Inflammatory macrophage treated with lipopolysaccharide for 1 hour (primary cell): Measurements from ENCODE around the gene AP4B1.
A peak's percentile ranks its signal among the peaks of the same experiment; 100 is the strongest.

Experiments
- DNase-seq, 2 donors: peaks; one replicate each; pipeline ENCODE4 v3.0.0-alpha.2; 2020 to 2022

Gene AP4B1

DNA sequence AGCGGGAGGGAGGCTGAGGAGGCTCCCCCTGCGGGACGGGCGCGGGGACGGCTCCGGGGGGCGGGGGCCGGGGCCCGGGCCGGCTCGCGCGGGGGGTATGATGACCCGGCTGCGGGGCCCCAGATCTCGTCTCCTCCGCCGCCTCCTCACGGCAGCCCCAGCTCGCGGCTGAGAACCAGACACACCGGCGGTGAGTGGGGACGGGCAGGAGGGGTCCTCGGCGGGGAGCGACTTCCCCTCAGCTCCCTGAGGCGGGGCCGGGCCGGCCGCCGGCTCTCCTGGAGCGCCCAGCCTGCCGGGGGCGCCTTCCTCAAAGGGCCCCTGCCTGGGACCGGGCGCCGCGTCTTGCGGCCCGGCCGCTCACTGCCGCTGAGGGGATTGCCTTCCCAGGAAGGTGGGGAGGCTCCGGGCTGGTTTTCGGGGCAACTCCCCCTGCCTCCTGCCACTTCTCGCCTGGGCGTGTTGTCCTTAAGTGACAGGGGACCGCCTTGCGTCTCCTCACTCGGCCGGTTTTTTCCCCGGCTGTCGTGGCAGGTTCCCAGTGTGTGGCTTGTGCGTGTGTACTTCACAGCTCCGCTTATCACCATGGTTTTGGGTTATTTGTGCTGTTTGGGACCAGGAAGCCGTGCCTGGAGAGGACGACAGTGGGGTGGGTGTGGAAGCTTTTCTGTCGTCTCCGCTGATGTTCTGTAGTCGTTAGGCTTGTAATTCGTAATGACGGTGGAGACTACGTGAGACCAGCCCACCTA, 25.3 kb upstream of the AP4B1 start:
- peak; percentile 42 to 57 for DNase-seq

DNA sequence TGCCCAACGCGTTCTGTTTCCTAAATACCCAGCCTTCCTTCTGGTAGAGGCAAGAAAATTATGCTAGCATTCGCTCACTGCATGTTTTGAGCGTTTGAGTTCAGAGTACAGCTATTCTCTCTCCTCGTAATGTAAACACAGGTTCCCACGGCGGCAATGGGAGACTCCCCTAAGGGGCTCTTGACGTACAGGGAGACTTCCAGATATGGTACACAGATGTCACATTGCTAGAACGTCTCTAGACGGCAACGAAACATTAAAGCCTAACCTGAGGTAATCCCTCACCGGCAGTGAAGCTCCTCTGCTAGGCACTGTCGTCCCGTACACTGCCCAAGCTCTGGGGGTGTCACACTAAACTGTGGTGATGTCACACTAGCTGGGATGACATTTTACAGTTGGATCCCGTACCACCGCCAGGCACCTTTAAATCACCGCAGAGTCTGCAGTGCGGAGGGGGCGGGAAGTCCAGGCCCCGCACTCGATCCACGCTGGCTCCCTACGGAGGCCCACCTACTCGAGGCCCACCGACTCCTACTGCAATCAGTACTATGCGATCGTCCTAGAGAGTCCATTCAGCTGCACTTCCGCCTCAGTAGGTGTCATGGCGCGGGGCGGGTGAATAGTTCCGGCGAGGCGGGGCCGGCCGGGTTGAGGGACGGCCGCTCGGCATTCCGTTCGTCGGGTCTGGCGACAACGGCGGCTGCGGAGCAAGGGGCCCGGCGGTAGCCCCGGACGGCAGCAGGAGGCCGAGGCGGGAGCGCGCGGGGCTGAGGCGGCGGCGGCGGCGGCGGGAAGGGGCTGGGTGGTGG, 24.5 kb upstream of the AP4B1 start, which contains the start of gene HIPK1:
HIPK1 (plus strand) TSS at position 384 of the 809 bp plus-strand sequence.
- peak; percentile 86 to 93 for DNase-seq

DNA sequence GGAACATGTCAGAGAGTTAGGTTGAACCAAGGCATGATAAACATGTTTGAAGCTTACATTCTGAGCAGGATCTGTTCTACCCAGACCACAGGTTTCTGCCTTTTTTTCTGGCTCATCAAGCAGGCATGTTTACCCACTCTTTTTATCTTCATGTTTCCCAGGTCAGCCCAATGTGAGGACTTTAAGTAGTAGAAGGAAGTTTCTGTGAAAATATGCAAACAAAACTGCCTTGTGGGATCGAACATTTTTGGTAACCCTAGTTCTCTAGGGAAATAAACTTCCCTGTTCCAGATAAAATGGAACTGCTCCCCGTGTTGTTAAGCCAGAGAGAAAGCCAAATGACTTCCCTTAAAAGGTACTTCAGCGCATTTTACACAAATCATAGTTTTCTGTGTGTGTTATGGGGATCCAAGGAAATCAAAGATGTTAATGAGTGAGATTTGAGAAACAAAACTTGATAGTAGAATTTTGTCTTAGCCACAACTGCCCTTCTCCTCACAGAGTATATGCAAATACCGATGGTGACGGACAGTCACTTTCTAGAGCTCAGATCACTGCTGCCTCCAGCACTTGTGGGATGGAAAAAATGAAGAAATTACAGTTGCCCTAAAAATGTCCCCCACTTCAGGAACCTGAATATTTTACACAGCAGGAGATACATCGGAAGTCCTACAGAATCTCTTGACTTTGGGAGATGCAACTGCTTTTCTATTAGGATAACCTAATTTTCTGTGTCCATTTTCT, 23.8 kb upstream of the AP4B1 start:
- DNase-seq, result peak; percentile 49 to 52

DNA sequence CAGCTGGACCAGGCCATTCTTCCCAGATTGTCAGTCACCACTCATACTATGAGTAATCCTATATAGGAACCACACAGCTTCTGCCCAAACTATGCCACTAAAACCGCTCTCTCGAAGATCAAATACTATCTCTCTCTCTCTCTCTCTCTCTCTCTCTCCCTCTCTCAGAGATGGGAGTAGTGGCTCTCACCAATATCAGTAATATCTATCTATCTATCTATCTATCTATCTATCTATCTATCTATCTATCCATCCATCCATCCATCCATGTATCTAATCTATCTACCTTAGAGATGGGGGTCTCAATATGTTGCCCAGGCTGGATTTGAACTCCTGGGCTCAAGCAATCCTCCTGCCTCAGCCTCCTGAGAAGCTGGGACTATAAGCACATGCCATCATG, 19.9 kb upstream of the AP4B1 start:
- DNase-seq, result no peak

DNA sequence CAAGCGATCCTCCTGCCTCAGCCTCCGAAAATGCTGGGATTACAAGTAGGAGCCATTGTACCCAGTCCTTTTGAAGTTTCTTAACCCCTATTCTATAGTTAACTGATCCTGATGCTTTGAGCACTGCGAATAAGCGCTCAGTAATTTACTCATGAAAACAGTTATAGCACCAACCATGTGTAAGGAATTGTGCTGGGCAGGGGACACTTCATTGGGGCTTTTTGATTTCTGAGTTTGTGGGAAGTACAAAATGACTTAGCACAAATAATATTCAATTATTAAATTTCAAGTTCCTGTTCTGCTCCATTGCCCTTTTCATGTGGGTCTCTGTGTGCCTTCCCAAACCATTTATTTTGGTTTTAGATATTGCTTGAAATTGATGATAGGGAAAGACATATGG, 18.4 kb upstream of the AP4B1 start:
- DNase-seq, result no peak

DNA sequence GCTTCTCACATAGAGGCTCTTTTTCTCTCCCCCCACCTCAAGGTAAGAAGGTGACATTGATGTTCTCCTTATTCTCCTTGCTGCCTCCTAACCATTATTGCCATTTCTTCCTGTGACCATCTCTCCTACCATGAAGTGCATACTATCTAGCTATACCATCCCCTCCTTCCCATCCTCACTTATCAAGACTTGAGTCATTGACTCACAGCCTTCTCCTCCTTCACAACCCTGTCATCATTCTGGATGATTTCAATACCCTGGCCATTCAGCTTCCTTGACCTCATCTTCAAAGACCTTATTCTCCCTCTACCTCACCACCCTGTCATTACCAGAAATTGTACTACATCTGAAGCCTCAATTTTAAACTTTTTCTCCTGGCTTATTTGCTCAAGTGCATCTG, 13.6 kb upstream of the AP4B1 start:
- DNase-seq, result no peak

DNA sequence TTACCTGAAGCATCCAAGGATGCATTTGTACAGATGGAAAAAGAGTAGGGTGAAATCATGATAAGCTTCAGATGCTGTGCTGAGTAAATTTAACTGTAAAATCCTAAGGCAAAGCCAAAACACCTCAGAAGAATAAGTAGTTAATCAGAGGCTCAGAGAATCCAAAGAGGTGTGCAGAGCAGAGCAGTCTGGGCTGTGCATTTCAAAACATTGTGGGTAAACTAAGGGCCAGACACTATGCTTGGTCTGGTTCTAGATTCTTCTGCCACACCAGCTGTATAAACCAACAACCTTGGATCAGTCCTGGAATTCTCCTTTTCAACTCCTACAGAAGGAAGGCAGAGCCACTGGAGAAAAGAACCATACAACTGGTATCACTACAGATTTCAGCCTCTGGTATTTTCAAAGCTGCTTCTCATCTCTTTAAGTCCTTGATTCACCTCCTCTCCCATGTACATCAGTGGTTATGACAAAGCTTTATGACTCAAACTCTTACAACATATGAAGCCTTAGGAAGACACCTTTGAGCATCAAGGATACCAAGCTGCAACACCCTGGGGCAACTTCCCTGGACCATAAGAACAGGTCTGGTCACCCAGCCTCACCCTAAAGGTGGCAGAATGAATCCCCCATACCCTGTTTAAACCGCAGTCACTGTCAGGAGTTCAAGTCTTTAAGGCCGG, 12.9 kb upstream of the AP4B1 start:
- DNase-seq, result no peak

DNA sequence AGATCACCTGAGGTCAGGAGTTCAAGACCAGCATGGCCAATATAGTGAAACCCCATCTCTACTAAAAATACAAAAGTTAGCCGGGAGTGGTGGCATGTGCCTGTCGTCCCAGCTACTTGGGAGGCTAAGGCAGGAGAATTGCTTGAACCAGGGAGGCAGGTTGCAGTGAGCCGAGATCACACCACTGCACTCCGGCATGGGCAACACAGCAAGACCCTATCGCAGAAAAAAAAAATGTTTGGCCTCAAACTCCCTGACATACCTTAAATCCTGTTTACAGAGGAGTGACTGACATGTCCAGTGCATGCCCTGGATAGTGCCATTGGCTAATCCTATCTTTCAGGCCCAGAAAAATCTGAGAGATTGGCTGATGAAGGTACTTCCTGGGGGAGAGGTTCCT, 12.4 kb upstream of the AP4B1 start:
- no peak for DNase-seq

DNA sequence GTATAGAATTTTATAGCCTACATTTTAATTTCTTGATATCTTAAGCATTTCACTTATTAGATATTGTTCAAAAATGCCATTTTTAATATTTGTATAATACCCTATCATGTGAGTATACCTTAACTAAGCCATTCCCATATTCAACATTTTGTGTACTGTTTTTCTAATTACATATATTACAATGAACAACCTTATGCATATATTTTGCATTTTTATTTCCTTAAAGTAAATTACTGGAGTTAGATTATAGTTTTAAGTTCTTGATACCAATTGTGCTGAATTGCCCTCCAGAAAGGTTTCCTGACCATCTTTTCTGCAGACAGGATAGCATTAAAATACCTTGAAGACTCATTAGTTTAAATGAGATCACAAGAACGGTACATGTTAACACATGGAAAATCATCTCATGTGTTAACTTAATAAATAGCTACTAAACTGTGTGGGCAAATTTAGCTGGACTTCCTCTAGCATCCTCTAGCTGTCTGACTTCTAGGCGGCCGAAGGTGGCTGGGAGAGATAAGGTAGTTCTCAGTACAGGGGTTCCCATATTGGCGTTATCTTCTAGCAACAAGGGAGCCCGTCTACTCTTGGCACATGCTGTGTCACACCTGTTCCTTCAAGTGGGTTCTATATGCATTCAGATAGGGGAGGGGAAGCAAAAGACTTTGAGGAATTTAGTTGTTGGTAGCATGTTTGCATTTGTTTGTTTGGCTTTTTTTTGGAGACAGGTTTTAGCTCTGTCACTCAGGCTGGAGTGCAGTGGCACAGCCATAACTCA, 9.5 kb upstream of the AP4B1 start:
- DNase-seq, result no peak

DNA sequence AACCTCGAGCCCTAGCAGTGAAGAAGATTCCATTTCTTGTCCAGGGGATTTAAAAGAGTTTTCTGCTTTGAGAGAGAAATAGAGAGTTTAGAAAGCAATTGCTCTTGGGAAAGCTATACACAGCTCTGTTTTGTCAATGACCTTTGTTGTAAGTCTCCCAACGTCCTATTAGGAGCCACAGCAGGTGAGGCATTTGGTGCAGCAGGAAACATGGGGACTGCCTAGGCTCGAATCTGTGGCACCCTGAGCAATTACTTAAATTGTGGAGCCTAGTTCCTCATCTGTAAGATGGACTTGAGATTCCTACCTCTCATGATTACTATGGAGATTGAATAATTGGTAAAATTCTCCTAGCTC, 8.7 kb upstream of the AP4B1 start:
- no peak for DNase-seq

DNA sequence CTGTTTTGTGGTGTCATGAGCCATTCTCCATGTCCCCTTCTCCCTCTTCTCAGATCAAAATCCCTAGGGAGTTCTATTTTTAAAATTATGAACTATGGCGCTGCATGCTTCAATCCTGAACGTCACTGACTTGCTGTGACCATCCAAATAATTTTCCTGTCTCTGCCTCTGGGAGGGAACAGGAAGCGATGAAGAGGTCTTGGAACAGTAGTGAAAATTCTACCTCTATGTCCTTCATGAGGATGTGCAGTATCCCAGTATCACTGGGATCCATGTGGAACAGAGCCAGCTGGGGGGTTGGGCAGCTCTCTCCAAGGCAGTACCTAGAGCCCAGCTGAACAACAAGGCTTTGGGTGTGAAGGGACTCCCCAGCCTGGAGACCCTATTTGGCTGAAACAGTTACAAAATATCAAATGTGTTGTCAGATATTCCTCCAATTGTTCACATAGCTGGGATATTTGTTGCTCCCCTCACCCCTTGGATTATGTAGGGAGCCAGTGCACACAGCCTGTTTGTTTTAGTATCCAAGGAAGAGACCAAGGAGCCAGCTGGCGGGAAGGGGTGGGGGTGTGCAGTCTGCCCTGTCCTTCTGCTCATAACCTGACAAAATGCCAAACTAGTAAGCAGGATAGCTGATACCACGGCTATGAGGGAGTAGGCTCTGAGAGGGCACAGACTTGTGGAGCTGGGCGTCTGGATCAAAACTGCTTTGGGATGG, 8.2 kb upstream of the AP4B1 start:
- DNase-seq, result no peak

DNA sequence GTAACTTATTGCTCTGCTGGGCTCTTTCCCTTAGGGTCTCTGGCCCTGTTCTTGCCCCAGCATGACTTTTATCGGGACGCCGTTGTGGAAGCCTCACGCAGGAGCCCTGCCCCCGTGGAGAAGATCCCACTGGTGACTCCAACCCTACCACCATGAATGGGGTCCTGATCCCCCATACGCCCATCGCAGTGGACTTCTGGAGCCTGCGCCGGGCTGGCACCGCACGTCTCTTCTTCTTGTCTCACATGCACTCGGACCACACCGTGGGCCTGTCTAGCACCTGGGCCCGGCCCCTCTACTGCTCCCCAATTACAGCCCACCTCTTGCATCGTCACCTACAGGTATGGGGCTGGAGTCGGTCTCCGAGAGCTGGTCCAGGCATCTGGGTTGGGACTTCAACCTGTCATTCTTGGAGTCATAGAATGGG, 849 bp upstream of the AP4B1 start:
- no peak for DNase-seq

DNA sequence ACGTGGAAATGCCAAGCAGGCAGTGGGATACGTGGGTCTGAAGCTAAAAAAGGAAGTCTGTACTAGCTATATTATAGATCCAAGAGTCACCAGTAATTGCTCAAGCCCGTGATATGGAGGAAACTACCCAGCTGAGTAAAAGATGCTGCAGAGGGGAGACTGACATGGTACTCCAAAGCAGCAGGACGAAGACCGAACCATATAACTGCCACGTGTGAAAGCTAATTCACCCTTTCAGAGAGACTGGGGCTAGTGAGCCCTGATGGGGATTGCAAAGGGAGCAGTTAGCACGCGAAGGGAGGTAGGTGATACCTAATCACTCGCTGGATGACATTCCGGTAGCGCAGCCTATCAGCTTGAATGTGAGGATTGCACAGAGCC, 316 bp downstream of the AP4B1 start:
- peak; percentile 53 to 73 for DNase-seq

DNA sequence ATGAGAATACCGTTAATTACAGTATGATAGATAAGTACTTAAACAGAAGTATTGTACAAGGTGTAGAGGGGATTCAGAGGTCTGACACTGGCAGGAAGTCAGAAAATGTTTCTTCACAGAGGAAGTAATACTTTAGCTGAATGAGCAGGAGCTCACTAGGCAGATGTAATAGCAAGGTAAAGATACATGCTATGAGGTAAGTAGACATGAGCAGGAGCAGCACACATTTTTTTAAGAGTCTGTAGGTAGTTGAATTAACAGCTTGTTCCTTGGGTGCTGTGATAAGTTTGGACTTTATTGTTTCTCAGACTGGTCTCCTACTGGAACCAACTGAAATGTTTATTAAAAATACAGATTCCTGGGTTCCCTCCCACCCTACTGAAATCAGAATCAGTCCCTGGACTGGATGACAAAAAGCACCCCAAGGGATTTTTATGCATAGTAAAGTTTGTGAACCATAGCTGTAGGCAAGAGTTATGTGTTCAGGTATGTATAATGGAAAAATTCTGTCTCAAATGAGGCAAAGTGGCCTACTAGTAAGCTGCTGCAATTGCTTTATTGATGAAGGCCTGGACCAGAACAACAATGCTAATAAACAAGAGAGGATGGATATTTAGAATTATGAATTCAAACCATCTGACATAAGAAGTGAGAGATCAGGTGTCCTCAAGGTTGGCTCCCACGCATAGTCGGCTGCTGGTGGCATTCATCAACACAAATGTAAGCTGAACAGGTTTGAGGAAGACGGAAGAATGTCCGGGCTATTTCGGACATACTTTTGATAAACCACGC, 902 bp downstream of the AP4B1 start:
- DNase-seq, result peak in 1 of 2 donors; percentile 9

DNA sequence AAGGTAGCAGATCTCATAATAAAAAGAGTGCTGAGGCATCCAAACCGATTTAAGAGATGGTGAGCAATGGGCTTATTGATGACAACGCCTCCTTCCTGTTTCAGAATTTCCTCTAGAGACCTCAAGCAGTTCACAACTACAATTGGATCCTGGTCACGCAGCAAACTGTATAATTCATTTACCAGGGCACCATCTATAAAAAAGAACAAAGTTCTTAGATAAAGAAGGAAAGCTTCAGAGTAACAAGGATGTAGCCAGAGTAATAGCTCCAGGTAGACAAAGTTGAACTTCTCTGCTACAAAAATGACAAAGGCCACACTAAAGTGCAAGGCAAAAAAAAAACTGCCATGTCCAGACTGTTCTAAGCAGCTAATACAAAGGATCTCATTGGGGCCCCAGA, 3.4 kb downstream of the AP4B1 start:
- no peak for DNase-seq

DNA sequence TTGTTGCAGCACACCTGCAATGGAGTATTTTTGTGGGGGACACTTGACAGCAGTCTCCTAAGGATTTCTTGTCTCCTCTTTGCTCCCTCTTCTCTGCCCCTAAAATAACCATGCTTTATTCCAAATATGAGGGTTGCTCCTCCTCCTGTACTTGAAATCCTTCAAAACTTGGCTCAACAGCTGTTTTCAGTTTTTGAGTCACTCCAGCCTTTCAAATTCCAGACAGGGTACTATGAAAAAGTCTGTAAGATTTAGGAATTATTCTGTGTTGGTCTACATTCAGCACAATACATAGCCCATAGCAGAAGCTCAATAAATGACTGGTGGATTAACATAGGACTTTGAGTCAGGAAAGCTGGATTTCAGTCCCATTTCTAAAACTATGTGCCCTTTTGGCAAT, 5.5 kb downstream of the AP4B1 start:
- DNase-seq, result no peak

DNA sequence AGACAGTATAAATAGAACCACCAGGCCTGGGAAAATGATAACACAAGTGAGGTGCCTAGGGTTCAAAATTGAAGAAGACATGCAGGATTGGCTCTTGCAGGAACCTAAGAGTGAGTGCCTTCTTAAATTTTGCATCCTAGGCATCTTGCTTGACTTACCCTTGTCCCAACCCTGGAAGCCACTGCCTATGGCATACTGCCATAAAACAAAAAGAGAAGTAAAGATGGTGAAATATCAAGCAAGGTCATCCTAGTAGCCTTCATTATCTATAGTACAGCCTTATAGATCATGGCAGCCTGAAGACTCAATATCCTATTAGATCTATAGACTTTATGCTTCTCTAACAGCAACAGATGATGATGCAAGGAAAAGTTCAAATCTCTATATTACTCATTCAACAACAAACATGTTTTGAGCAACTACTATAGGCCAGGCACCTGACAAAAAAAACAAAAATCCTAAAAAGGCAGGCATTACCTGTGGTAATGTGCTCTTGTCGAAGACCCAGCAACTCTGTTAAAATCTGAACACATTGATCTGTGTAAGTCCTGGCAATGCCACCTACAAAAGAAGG, 6.3 kb downstream of the AP4B1 start:
- peak; percentile 14 to 44 for DNase-seq

DNA sequence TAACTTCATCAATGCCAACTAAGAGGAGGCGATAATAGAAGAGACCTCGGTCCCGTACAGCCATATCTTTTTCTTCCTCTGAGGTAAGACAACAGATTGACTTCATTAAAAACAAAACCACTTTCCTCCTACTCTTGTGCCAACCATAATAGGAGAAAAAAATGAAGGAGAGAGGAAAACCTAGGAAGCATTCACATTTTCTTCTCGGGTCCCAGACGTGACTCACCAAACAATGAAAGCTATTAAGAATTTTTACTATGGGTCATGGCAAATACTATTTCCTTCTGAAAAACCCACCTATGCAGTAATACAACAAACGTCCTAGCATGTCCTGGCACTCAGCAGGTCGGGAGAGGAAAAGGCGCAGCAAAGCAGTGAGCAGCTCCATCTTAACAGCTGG, 8.6 kb downstream of the AP4B1 start:
- no peak for DNase-seq

DNA sequence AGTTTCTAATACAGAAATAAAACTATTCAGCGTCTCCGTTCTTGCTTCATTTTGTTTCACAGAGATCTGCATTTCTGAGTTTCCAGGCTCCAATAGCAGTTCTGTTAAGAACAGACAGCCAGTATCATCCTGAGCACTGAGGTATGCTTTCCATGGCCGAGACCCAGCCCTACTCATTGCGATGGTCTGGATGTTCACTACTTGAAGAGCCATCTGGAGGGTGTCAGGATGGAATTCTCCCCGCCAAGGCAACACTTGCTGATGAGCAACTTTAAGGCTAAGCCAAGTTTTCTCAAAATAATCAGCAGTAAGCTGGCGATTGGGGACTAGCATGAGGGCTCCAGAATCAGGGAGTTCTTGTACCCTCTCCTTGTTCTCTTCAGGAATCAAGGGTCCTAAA, 9.5 kb downstream of the AP4B1 start:
- no peak for DNase-seq

DNA sequence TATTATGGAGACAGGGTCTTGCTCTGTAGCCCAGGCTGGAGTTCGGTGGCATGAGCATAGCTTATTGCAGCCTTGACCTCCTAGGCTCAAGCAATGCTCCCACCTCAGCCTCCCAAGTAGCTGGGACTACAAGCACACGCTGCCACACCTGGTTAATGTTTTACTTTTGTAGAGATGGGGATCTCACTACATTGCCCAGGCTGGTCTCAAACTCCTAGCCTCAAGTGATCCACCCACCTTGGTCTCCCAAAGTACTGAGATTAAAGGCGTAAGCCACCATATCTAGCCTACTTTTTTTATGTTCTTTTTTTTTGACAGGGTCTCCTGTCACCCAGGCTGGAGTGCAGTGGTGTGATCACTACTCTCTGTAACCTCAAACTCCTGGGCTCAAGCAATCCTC, 11.3 kb downstream of the AP4B1 start:
- DNase-seq, result no peak
